SIG-M5 (cell line): ENCODE results near the gene GLB1L2.

Experiments used
- DNase-seq: peaks from one replicate; lab custom pipeline; 2025; lab: John Stamatoyannopoulos, UW

GLB1L2 gene

GRCh38 chr11:134369656-134370525 is 38.1 kb downstream of the GLB1L2 start:
- no peak for DNase-seq

DNA sequence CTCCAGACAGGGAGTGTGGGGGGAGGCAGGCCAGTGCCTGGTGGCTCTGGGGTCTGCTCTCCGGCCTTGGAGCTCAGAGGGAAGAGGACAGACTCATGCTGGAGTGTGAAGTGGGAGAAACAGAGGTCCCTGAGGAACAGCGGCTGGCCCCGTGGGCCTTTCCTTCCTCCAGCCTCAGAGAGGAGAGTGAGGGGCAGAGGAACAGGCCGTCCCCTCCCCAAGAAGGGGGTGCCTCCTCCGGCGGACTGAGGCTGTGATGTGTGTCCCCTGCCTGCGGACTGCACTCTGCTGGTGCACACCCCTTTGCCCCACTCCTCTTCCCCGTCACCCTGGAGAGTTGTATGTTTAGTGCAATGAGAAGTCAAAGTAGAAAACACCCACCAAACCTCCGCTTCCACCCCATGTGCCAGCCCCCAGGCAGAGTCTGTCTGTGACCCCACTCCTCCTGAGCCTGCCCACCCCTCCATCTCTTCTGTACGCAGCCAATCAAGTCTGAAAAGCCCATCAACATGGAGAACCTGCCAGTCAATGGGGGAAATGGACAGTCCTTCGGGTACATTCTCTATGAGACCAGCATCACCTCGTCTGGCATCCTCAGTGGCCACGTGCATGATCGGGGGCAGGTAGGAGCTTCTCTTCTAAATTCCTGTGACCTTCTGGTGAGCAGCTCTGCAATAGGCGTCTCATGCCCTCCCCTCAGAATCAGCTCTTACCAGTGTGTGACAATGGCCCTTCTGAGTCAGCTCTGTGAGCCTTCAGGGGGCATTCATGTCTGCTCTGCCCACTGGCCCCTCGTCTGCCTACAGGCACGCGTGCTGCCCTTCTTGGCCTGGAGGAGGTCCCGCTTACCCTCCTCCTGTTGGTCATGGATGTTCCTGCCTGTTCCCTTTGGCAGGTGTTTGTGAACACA is 39.0 kb downstream of the GLB1L2 start:
- DNase-seq = no peak

DNA sequence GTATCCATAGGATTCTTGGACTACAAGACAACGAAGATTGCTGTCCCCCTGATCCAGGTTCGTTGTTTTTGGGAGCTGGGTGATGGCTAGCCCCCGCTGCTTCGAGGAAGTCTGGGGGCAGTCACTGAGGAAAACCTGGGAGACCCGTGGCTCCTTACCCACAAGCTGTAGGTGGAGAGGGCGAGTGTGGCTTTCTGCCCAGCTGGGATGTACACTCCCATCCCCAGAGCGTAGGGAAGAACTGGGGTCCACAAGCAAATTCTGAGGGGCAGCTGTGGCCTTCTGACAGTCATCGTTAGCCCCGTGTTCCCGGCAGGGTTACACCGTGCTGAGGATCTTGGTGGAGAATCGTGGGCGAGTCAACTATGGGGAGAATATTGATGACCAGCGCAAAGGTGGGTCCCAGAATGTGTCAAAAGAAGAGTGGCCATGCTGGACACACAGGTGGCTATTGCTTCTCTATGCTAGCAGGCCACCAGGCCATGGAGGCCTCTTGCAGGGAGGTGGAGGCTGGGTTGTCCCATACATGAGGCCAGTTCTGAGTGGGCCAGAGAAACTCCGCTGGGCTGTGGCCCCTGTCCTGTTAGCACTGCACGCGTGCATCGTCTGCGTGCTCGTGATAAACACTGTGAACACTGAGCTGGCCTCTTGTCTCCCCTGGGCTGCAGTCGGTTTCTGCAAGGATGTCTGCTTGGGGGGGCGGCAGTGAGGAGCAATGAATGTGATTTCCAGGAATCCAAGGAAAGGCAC is 39.8 kb downstream of the GLB1L2 start:
- DNase-seq = no peak

- no peak for DNase-seq
Measured at GRCh38 chr11:134372536-134372935, 40.7 kb downstream of the GLB1L2 start.

GRCh38 chr11:134372961-134373360 is 41.2 kb downstream of the GLB1L2 start:
- no peak for DNase-seq

GRCh38 chr11:134373591-134374052 is 41.8 kb downstream of the GLB1L2 start:
- no peak for DNase-seq

GRCh38 chr11:134374171-134374570 is 42.4 kb downstream of the GLB1L2 start:
- DNase-seq = no peak

- no peak for DNase-seq
Measured at GRCh38 chr11:134374891-134375550, 43.2 kb downstream of the GLB1L2 start.

DNA sequence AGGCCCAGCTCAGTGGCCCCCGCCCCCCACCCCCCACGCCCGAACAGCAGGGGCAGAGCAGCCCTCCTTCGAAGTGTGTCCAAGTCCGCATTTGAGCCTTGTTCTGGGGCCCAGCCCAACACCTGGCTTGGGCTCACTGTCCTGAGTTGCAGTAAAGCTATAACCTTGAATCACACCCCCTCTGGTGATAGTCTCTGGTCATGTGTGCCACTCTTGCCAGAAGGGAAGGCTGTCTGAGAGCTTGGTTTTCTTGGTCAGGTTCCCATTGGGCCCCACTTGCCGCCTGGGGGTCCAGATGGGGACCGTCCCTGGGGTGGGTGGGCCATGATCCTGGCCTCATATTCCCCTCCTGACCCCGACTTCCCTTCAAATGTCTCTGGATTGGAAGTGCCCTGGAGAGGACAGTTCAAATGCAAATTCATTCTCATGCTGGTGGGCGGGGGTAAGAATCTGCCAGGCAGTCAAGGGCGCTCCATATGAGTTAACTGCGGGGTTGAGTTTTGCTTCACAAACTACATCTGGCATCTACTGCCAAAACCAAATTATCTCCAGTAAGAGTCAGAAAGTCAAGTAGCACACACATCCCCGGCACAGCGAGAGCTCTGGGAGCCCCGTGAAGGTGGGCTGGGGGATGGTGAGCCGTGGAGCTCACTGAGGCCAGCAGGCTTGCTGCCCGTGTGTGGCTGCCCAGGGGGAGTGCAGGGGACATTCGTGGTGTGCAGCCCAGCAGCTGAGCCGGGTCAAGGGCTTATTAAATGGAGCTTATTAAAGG is 44.5 kb downstream of the GLB1L2 start:
- DNase-seq = no peak

DNA sequence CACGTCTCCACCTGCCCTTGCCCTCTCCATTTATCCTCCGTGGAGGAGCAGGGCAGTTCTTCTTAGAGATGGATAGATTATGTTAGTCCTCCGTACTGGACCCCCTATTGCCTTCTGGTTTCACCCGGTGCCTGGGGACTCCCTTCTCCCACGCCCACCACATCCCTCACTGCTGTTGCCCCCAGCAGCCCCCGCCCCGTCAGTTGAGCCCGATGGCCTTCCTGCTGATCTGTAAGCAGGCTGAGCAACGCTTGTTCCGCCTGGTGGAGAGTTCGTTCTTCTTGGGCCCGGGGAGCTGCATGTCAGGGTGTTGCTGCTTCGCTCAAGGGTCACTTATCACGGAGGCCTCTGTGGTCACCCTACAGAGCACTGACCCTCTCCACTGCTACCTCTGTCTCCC is 46.1 kb downstream of the GLB1L2 start:
- DNase-seq = no peak

DNA sequence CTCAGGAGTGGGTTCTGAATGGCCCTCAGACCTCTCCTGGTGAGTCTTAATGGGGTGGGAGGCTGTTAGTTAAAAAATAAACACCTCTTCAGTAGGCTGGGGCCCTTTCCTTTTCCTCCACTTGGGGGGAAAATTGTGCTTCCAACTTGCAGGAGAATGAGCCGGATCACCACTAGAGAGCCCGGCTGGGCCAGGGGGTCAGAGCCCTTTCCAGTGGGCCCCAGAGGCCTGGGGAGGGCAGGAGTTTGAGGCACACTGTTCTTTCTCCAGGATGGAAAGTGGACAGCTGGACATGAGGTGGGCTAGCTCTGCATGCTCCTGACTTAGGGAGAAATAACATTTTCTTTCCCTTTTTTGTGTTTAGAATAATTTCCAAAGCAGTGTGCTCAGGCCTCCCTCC is 47.5 kb downstream of the GLB1L2 start:
- DNase-seq = no peak

DNA sequence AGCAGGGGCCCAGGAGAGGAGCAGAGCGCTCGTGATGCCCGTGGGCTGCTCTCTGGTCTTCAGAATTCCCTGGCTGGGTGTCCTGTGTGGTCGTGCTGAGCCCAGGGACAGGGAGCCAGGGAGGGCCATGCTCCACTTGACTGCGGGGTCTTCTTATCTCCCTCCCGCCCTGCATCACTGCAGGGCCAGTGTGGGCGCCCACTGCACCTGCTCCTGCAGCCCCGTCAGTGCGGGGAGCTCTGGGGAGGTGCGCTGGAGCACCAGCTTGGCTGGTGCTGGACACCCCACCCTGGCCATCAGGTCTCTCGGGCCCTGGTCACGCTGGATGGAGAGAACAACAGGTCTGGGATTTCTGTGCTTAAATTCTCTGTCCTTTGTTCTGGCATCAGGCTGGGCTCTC is 48.4 kb downstream of the GLB1L2 start:
- no peak for DNase-seq

GRCh38 chr11:134380785-134381184 is 49.0 kb downstream of the GLB1L2 start:
- DNase-seq = no peak

DNA sequence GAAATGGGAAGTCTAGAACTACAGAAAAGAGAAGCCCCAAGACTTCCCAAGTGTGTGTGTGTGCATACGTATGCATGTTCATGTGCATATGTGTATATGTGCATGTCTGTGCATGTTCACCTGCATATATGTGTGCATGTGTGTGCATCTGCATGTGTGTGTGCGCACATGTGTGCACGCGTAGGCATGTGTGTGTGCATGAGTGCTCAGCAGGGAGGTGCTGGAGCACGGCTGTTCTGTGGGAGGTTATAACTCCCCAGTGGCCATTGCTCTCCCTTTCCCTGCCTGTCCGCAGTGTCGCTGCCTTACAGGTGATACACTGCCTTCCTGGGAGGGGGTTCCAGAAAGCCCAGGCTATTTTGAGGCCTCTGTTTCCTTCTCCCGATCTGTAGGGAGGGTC is 50.5 kb downstream of the GLB1L2 start:
- DNase-seq = no peak

DNA sequence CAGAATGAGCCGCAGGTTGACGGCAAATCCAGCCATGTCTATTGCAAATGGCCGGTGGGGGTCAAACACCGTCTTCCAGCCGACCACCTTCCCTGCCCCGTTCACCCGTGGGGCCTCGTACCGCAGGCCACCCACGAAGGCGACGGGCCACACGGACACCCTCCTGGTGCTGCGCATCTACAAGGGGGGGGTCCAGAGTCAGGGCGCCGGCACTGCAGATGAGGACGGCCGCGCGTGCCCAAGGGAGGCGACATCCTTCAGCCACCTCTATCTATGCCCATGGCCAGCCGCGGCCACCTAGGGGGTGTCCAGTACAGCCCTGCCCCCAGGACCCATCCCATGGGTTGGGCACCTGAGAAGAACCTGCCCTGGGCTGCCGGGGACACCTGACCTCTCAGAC is 51.0 kb downstream of the GLB1L2 start:
- no peak for DNase-seq

DNA sequence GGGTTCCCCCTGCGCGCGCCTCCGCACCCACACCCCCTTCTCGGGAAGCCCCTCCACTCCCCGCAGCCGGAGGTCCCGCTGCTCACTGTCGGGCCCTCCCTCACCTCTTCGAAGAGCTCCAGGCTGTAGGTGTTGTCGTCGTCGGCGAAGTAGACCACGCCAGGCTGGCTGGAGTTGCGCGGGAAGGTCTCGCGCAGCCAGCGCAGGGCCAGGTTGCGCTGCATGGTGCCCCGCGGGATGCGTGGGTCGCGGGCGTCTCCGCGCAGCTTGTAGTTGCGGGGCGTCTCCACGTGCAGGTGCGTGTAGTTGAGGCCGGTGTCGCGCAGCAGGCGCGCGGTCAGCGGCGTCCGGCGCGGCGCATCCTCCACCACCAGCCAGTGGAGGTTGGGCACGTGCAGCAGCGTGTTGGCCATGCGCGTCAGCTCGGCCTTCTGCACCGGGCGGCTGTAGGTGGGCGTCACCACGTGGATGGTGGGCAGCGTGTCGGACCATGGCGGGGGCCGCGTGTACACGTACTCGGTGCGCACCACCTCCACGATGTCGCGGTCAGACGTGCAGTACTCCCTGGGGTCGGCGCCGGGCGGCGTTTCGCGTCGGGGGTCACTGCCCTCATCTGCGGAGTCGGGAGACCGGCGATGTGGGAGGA is 51.9 kb downstream of the GLB1L2 start:
- DNase-seq = no peak

- DNase-seq = no peak
Measured at GRCh38 chr11:134384406-134384805, 52.6 kb downstream of the GLB1L2 start.

GRCh38 chr11:134385171-134385570 is 53.4 kb downstream of the GLB1L2 start:
- DNase-seq = no peak

DNA sequence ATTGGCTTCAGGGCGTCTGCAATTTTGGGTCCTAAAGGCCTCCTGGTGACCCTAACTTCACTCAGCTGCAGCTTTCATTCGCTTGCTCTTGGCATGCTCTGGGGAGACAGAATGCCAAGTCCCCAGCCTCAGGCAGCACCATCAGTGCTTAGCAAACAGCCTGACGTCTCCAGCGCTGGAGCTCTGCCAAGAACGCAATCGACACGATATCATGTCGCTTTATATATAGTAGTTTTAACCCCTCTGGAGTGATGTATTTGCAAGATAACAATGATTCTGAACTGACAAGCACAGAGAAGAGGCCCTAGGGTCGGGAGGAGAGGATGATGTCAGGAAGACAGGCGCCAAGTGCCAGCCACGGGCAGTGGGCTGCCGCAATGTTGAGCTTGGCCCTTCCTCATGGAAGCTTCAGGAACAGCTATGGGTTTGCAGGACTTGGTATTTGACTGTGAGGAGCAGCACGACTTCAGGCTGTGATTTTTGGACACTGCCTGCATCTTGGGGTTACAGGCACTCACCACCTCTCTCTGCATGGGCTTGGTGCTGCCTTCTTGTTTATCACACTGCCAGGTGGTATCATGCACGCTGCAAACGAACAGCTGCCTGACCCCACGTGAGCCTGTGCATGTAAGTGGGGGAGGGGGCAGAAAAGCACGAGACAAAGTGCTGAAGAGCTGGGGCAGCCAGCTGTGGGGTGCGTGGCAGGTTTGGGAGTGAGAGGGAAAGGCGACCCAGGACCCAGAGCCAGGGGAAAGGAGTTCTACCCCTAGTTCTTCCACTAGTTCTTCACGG is 54.2 kb downstream of the GLB1L2 start:
- DNase-seq = no peak

GRCh38 chr11:134386945-134387344 is 55.2 kb downstream of the GLB1L2 start:
- no peak for DNase-seq
